ENCODE measurements around the gene SHTN1. TPM values are rescaled to one million over a fixed set of nuclear protein-coding genes. Genes with fewer than 3 reads are reported as not detected.

The SHTN1 gene
- total and polyA plus RNA-seq, 2 donors (not counting 3 experiments of a cell fraction or from before 2014, with no cell fraction given), result 4.8 to 36.5 TPM

- H3K9me3 ChIP-seq (replicated peaks; ENCODE audit: control insufficient read depth, insufficient read depth, low read length), result no peaks in the 10 kb centered on the region
- H3K9ac ChIP-seq (replicated peaks; ENCODE audit: extremely low read depth, insufficient read depth, low read length), result no peak overlapping the region
- no TSS peak for BruUV-seq (replicated peaks)
- peaks cover 0 to 3% of the 10 kb centered on the region in 2 experiments for H3K36me3 ChIP-seq (ENCODE audit: control insufficient read depth in 2 of 2, extremely low read depth in 1 of 2, insufficient read depth in 2 of 2, low read length in 2 of 2)
- H4K20me1 ChIP-seq (replicated peaks; ENCODE audit: control insufficient read depth, extremely low read depth, insufficient read depth, low read length), result no peaks in the 10 kb centered on the region
- H2AFZ ChIP-seq (ENCODE audit: low read depth, low read length), result no peak overlapping the region
- no peaks in the 10 kb centered on the region for H3K27me3 ChIP-seq (ENCODE audit: control insufficient read depth in 2 of 2, insufficient read depth in 2 of 2, low read length in 2 of 2)
- dilution Hi-C loops (cut with MboI; ENCODE audit: extremely low pct_ligation_motif_present, low sequenced_read_pairs), result no loop called here
- intact Hi-C loops (cut with micrococcal nuclease), result no loop called here
- H3K4me3 ChIP-seq (replicated peaks in 1 of 3; ENCODE audit: insufficient read depth in 1 of 3, low read depth in 1 of 3, low read length in 3 of 3), result no peak overlapping the region
- CTCF ChIA-PET, result no interaction called here
- no peak overlapping the region for H3K4me2 ChIP-seq (ENCODE audit: insufficient read depth, low read length)
- H3K27ac ChIP-seq (ENCODE audit: insufficient read depth, low read depth, low read length), result no peak overlapping the region
- H3K79me2 ChIP-seq (ENCODE audit: control insufficient read depth, insufficient read depth, low read length), result no peaks in the 10 kb centered on the region
- POLR2A ChIA-PET, result no interaction called here
- DNase-seq (ENCODE audit: low read depth, low spot score) (no peak), FAIRE-seq (no peak)
- H3K9me1 ChIP-seq (replicated peaks; ENCODE audit: control insufficient read depth, extremely low read depth, insufficient read depth, low read length), result no peaks in the 10 kb centered on the region
- TF ChIP-seq MAX (IDR thresholded peaks at IDR 0.05; ENCODE audit: insufficient read depth, insufficient read length), result no peak
- no peak for TF ChIP-seq GATA2 (IDR thresholded peaks at IDR 0.05; ENCODE audit: insufficient read depth, insufficient read length, low read depth, low read length)
- TF ChIP-seq POLR2AphosphoS5 (IDR thresholded peaks at IDR 0.05; ENCODE audit: insufficient read depth, low read depth, low read length), result no peak
- TF ChIP-seq, protein P1, sequence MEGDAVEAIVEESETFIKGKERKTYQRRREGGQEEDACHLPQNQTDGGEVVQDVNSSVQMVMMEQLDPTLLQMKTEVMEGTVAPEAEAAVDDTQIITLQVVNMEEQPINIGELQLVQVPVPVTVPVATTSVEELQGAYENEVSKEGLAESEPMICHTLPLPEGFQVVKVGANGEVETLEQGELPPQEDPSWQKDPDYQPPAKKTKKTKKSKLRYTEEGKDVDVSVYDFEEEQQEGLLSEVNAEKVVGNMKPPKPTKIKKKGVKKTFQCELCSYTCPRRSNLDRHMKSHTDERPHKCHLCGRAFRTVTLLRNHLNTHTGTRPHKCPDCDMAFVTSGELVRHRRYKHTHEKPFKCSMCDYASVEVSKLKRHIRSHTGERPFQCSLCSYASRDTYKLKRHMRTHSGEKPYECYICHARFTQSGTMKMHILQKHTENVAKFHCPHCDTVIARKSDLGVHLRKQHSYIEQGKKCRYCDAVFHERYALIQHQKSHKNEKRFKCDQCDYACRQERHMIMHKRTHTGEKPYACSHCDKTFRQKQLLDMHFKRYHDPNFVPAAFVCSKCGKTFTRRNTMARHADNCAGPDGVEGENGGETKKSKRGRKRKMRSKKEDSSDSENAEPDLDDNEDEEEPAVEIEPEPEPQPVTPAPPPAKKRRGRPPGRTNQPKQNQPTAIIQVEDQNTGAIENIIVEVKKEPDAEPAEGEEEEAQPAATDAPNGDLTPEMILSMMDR (IDR thresholded peaks at IDR 0.05; ENCODE audit: extremely low read depth in 1 of 2, insufficient read depth in 1 of 2, low read depth in 1 of 2, low read length in 2 of 2), result no peak
- no peak for TF ChIP-seq POLR2A (IDR thresholded peaks at IDR 0.05; ENCODE audit: low read depth, low read length)
- TF ChIP-seq MYC (IDR thresholded peaks at IDR 0.05; ENCODE audit: low read depth, low read length), result no peak
- H3K4me1 ChIP-seq (ENCODE audit: control insufficient read depth, extremely low read depth, insufficient read depth, low read length), result no peaks in the 10 kb centered on the region
These were observed 122.3 kb downstream of the SHTN1 start for GRCh38 chr10:116882639-116883038.
